Prostate gland (tissue), 2 donors: ENCODE results near the gene CDKN2C. TPM values are rescaled to one million over a fixed set of nuclear protein-coding genes. Genes with fewer than 3 reads are reported as not detected.
"Not testable (repeated sequence)": the region's sequence is repeated elsewhere in the genome, so short reads cannot be mapped to it uniquely, and the experiment has no call there.

Experiments
- DNase-seq: peaks from one replicate; pipeline ENCODE4 v3.0.0-alpha.2; 2019; ENCODE audit warnings: low spot score
- H3K27ac ChIP-seq, 2 donors: fragments of 200-600 bp; sonication (generic); 2 replicates each; pipeline ENCODE4 v1.5.1; 2017 to 2019
- H3K27me3 ChIP-seq: fragments of 200-600 bp; sonication (generic); replicated peaks from 2 replicates; pipeline ENCODE4 v1.5.1; 2019; ENCODE audit not compliant: insufficient read depth
- H3K36me3 ChIP-seq, 2 donors: fragments of 200-600 bp; sonication (generic); 1 replicate in 1 of 2; 2 replicates in 1 of 2; pipeline versions ENCODE4 v1.5.1 to v1.8.1; 2017 to 2019
- H3K4me1 ChIP-seq: fragments of 200-600 bp; sonication (generic); replicated peaks from 2 replicates; pipeline ENCODE4 v1.5.1; 2019
- H3K4me3 ChIP-seq, 2 donors: fragments of 200-600 bp; sonication (generic); 2 replicates each; pipeline ENCODE4 v1.5.1; 2017 to 2019
- H3K9me3 ChIP-seq: fragments of 200-600 bp; sonication (generic); 2 replicates; pipeline ENCODE4 v1.5.1; 2017
- POLR2A ChIP-seq: fragments of 450-650 bp; IDR thresholded peaks from one replicate; pipeline ENCODE4 v1.6.1; 2016; ENCODE audit warnings: antibody characterized with exemption, mild to moderate bottlenecking
- POLR2AphosphoS5 ChIP-seq: sonication (generic); formaldehyde crosslinking; IDR thresholded peaks from one replicate; pipeline ENCODE4 v1.6.1; 2017; ENCODE audit warnings: antibody characterized with exemption
- WGBS: methylation state at CpG from one replicate; pipeline ENCODE4 v1.1.5; 2018; 5-methylcytosine and 5-hydroxymethylcytosine counted together
- intact Hi-C: fragments of 100-400 bp; cut with DNase I; formaldehyde crosslinking; loops from one replicate; pipeline ENCODE4 v1.14.2; 2022
- total RNA-seq, 2 donors: library from RNA; depleted of rRNA; stranded (reverse); fragments of >200 nt; gene quantifications; one replicate each; pipeline ENCODE4 v1.1.0, GENCODE V29; 2016
- TF ChIP-seq, protein P1 (sequence below), 4 experiments: fragments of 200-600 bp in 2 of 4; fragments of 450-650 bp in 2 of 4; sonication (generic) in 2 of 4; IDR thresholded peaks; 1 replicate in 3 of 4; 2 replicates in 1 of 4; pipeline ENCODE4 v1.5.1; 2016 to 2019; ENCODE audit warnings: antibody characterized with exemption in 4 of 4, mild to moderate bottlenecking in 2 of 4, moderate library complexity in 2 of 4

CDKN2C gene
- total RNA-seq, 2 donors from 2014 or later, result 6.8 to 8.4 TPM

DNA sequence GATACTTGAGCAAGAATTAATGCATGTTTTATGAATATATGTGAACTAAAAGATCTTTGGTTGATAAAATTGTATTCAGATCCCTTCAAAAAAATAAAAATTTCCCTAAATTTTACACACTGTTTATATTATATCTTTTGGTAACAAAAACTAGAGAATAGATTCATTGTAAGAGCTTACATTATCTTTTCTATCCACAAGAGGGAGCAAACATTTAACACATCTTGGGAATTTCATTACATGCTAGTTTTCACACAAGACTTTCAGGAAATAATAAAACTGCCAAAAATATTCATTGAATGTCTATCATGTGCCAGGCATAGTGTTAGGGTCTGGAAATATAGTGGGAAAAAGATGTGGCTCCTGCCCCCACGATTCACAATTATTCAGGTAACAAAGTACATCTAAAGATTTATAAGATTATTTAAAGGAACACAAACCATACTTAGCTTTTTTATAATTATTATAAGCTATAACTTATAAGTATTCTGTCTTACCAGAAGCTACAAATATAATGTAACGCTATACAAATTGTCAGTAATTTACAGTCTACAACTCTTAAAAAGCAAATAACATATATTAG is 40.6 kb upstream of the CDKN2C start:
- Histone ChIP-seq H3K27ac (no peak overlapping the region), H3K4me1 (no peaks in the 10 kb centered on the region), H3K27me3 (no peaks in the 10 kb centered on the region), H3K4me3 (no peak overlapping the region), H3K9me3 (no peaks in the 10 kb centered on the region), H3K36me3 (no peaks in the 10 kb centered on the region)
- 34% methylated on average over 2 of the region's 2 CpGs for WGBS
- intact Hi-C loops, result no loop called here
- DNase-seq, result no peak
- no peak for TF ChIP-seq POLR2A
- TF ChIP-seq, protein P1, sequence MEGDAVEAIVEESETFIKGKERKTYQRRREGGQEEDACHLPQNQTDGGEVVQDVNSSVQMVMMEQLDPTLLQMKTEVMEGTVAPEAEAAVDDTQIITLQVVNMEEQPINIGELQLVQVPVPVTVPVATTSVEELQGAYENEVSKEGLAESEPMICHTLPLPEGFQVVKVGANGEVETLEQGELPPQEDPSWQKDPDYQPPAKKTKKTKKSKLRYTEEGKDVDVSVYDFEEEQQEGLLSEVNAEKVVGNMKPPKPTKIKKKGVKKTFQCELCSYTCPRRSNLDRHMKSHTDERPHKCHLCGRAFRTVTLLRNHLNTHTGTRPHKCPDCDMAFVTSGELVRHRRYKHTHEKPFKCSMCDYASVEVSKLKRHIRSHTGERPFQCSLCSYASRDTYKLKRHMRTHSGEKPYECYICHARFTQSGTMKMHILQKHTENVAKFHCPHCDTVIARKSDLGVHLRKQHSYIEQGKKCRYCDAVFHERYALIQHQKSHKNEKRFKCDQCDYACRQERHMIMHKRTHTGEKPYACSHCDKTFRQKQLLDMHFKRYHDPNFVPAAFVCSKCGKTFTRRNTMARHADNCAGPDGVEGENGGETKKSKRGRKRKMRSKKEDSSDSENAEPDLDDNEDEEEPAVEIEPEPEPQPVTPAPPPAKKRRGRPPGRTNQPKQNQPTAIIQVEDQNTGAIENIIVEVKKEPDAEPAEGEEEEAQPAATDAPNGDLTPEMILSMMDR (IDR thresholded peaks at IDR 0.05), result peak in 3 of 4 experiments; percentile 56 to 64 (median 56)

GRCh38 chr1:50930193-50930592 is 39.9 kb upstream of the CDKN2C start:
- intact Hi-C loops, result no loop called here
- Histone ChIP-seq H3K36me3 (no peaks in the 10 kb centered on the region), H3K9me3 (no peaks in the 10 kb centered on the region), H3K27me3 (no peaks in the 10 kb centered on the region), H3K4me3 (no peak overlapping the region), H3K4me1 (no peaks in the 10 kb centered on the region), H3K27ac (no peak overlapping the region)
- TF ChIP-seq, protein P1 (IDR thresholded peaks at IDR 0.05), result no peak
- TF ChIP-seq POLR2A, result no peak
- no peak for DNase-seq

DNA sequence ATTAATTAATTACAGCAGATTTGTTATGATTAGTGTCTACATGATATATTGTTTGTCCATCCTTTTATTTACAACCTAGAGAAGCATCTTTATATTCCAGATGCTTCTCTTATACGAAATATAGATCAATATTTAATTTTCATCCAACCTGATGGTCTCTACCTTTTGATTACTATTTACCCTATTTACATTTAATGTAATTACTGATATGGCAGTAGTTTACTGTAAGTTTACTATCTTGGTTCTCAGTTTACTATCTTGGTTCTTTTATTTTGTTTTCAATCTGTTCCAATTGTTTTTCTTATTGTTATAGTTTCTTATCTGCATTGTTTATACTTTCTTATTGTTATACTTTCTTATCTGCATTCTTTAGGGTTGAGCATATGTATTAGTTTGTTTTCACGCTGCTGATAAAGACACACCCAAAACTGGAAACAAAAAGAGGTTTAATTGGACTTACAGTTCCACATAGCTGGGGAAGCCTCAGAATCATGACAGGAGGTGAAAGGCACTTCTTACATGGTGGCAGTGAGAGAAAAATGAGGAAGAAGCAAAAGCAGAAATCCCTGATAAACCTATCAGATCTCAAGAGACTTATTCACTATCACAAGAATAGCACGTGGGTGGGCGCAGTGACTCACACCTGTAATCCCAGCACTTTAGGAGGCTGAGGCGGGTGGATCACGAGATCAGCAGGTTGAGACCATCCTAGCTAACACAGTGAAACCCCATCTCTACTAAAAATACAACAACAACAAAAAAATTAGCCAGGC is 38.9 kb upstream of the CDKN2C start:
- 93% methylated on average over 6 of the region's 6 CpGs for WGBS
- H3K36me3 ChIP-seq, result no peaks in the 10 kb centered on the region

DNA sequence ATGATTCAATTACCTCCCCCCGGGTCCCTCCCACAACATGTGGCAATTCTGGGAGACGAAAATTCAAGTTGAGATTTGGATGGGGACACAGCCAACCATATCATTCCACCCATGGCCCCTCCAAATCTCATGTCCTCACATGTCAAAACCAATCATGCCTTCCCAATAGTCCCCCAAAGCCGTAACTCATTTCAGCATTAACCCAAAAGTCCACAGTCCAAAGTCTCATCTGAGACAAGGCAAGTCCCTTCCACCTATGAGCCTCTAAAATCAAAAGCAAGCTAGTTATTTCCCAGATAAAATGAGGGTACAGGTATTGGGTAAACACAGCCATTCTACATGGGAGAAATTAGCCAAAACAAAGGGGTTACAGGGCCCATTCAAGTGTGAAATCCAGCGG is 38.0 kb upstream of the CDKN2C start:
- H3K4me1 ChIP-seq, DNase-seq, H3K27me3 ChIP-seq, H3K4me3 ChIP-seq, intact Hi-C loops, H3K9me3 ChIP-seq, H3K27ac ChIP-seq, H3K36me3 ChIP-seq: not testable (repeated sequence)
- WGBS, result 97% methylated on average over 4 of the region's 4 CpGs

More for the DNA sequence above, 38.9 kb upstream of the CDKN2C start:
- H3K4me3 ChIP-seq, result no peak overlapping the region
- TF ChIP-seq, protein P1 (IDR thresholded peaks at IDR 0.05), result no peak
- no peak overlapping the region for H3K27ac ChIP-seq
- H3K9me3 ChIP-seq, result no peaks in the 10 kb centered on the region
- H3K4me1 ChIP-seq, result no peaks in the 10 kb centered on the region
- no peaks in the 10 kb centered on the region for H3K27me3 ChIP-seq
- DNase-seq, result no peak
- intact Hi-C loops, result no loop called here

GRCh38 chr1:50933770-50934169 is 36.3 kb upstream of the CDKN2C start:
- DNase-seq, H3K27me3 ChIP-seq, H3K4me1 ChIP-seq, H3K36me3 ChIP-seq, intact Hi-C loops, H3K27ac ChIP-seq, H3K4me3 ChIP-seq, H3K9me3 ChIP-seq: not testable (repeated sequence)
- WGBS, result 94% methylated on average over 3 of the region's 3 CpGs

GRCh38 chr1:50934838-50935237 is 35.2 kb upstream of the CDKN2C start:
- TF ChIP-seq, protein P1 (IDR thresholded peaks at IDR 0.05), result no peak
- TF ChIP-seq POLR2A (no peak), POLR2AphosphoS5 (no peak)
- Histone ChIP-seq H3K4me1 (no peaks in the 10 kb centered on the region), H3K27ac (no peak overlapping the region), H3K4me3 (no peak overlapping the region), H3K27me3 (no peaks in the 10 kb centered on the region), H3K9me3 (no peaks in the 10 kb centered on the region), H3K36me3 (no peaks in the 10 kb centered on the region)
- intact Hi-C loops, result no loop called here
- no peak for DNase-seq

GRCh38 chr1:50935276-50935675 is 34.8 kb upstream of the CDKN2C start:
- H3K4me3 ChIP-seq, intact Hi-C loops, H3K27me3 ChIP-seq, DNase-seq, H3K4me1 ChIP-seq, H3K36me3 ChIP-seq, H3K27ac ChIP-seq, H3K9me3 ChIP-seq: not testable (repeated sequence)
- 89% methylated on average over 2 of the region's 2 CpGs for WGBS
